GM06990 (cell line): Measurements from ENCODE around the gene PLBD2.

ENCODE experiments used
- DNase-seq: peaks from one replicate; pipeline ENCODE4 v3.0.0-alpha.2; 2011; ENCODE audit not compliant: insufficient read length; ENCODE audit errors: extremely low read depth
- H3K27me3 ChIP-seq: replicated peaks from 2 replicates; pipeline ENCODE4 v1.6.0; 2011; ENCODE audit warnings: low read length; ENCODE audit not compliant: control insufficient read depth, insufficient read depth
- H3K36me3 ChIP-seq: 2 replicates; pipeline ENCODE4 v1.5.1; 2011; ENCODE audit warnings: low read length; ENCODE audit not compliant: control insufficient read depth, insufficient read depth
- H3K4me3 ChIP-seq: replicated peaks from 2 replicates; pipeline ENCODE4 v1.5.1; 2011; ENCODE audit warnings: low read depth, mild to moderate bottlenecking, control low read depth, low read length
- TF ChIP-seq, protein P1 (sequence below): IDR thresholded peaks from 2 replicates; pipeline ENCODE4 v1.5.1; 2011; ENCODE audit warnings: low read length, control low read depth, mild to moderate bottlenecking, inconsistent platforms; ENCODE audit not compliant: insufficient read depth, poor library complexity, severe bottlenecking

The PLBD2 gene

DNA sequence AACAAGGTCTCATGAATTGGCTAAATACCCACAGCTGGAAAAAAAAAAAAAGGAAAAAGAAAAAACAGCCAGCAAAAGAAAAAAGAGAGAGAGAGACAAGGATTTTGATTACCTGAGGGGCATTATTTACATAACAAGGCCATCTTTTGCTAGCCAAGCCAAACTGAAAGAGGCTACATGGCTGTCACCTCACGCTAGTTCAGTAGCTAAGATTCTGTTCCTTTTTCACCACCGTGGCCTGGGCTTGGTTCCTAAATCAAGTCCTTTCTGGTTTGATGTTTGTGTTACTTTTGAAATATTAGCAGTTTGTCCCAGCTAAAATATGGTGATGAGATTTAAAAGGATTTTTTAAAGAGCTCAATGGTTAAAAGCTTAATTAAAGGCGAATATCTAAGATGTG, 47.3 kb downstream of the PLBD2 start:
- no peak overlapping the region for H3K4me3 ChIP-seq
- H3K36me3 ChIP-seq: no peaks in the 10 kb centered on the region
- DNase-seq: no peak
- TF ChIP-seq, protein P1, sequence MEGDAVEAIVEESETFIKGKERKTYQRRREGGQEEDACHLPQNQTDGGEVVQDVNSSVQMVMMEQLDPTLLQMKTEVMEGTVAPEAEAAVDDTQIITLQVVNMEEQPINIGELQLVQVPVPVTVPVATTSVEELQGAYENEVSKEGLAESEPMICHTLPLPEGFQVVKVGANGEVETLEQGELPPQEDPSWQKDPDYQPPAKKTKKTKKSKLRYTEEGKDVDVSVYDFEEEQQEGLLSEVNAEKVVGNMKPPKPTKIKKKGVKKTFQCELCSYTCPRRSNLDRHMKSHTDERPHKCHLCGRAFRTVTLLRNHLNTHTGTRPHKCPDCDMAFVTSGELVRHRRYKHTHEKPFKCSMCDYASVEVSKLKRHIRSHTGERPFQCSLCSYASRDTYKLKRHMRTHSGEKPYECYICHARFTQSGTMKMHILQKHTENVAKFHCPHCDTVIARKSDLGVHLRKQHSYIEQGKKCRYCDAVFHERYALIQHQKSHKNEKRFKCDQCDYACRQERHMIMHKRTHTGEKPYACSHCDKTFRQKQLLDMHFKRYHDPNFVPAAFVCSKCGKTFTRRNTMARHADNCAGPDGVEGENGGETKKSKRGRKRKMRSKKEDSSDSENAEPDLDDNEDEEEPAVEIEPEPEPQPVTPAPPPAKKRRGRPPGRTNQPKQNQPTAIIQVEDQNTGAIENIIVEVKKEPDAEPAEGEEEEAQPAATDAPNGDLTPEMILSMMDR: no peak
- no peaks in the 10 kb centered on the region for H3K27me3 ChIP-seq

DNA sequence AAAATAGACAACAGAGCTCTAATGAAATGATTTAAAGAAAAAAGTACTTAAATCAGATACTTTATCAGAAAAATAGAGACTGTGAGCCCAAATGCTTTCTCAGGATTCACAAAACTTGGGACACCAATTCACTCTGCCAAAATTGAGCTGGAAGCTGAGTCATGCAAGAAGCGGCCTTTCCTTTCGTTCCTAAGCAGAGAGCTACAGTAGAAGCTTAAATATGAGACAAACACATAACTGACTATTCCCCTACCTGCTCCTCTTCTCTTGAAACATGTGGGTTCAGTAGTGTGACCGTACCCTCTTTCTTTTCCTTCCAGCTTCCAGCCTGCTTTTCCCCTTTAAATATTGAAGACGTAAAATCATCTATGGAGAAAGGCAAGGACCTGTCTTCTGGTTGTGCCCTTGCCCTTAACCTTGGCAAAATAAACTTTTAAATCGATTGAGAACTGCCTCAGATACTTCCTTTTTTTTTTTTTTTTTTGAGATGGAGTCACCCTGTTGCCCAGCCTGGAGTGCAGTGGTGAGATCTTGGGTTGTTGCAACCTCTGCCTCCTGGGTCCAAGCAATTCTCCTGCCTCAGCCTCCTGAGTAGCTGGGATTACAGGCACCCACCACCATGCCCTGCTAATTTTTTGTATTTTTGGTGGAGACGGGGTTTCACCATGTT, 49.7 kb downstream of the PLBD2 start:
- no peak for DNase-seq
- Histone ChIP-seq H3K36me3 (no peaks in the 10 kb centered on the region), H3K27me3 (no peaks in the 10 kb centered on the region; the same call in 1 of the 2 replicates), H3K4me3 (no peak overlapping the region)
- TF ChIP-seq, protein P1: no peak

DNA sequence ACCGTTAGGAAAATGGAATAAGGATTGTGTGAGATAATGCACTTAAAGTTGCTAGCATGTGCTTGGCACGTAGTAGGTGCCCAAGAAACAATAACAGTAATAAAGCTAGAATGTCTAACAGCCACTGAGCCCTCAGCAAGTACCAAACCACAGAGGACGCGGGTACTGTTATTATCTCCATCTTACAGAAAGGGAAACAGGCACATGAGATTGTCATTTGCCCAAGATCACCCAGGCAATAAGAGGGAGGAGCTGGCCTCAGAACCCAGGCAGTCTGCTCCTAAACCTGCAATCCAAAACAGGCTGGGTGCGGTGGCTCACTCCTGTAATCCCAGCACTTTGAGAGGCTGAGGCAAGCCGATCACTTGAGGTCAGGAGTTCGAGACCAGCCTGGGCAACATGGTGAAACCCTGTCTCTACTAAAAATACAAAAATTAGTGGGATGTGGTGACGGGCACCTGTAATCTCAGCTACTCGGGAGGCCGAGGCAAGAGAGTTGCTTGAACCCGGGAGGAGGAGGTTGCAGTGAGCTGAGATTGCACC, 50.4 kb downstream of the PLBD2 start:
- no peaks in the 10 kb centered on the region; the same call in 1 of the 2 replicates for H3K27me3 ChIP-seq
- no peaks in the 10 kb centered on the region for H3K36me3 ChIP-seq
- TF ChIP-seq, protein P1: no peak
- no peak for DNase-seq
- no peak overlapping the region for H3K4me3 ChIP-seq

DNA sequence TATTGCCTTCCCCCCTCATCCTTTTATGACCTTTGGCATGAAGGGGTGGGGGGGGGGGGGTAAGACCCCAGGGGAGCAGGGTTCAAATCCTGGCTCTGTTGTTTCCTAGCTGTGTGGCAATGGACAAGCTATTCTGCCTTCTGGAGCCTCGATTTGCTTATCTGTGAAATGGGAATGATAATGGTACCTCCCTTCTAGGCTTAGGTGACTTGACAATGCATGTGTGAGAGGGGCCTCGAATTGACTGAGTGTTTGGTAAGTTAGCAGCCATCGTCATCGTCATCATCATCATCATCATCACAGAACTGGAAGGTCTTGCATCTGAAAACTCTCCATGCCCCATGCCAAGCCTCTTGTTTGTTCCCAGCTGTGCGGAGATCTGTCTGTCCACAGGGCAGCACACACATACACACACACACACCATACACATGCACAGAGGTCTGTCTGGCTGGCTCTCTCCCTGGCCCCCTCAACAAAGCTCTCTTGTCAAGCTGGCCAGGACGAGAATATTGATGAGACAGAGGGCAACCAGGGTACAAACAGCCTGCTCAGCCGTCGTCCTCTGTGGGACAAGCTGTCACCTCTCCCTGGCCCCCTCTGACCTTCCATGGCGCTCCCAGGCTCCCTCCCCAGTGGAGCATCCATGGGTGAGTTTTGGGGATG, 51.2 kb downstream of the PLBD2 start:
- TF ChIP-seq, protein P1: no peak
- no peak overlapping the region for H3K4me3 ChIP-seq
- no peak for DNase-seq
- no peaks in the 10 kb centered on the region; the same call in 1 of the 2 replicates for H3K27me3 ChIP-seq
- no peaks in the 10 kb centered on the region for H3K36me3 ChIP-seq

DNA sequence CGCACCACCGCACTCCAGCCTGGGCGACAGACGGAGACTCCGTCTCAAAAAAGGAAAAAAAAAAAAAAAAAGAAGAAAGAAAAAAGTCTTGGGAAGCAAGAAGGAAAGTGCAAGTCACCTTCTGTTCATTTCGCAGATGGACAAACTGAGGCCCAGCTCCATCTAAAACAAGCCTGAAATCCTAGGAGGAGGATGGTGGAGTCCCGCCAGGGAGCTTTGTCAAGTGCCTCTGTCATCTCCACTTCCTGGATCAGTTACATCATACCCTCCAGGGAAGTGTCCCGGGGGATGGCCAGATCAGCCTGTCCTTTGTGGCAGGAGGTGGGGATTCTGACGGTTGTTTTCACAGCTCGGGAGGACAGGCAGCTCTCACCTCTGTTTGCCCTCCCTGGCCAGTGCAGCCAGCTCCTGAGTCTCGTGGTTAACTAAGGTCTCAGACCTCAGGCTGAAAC, 55.1 kb downstream of the PLBD2 start:
- Histone ChIP-seq H3K4me3 (no peak overlapping the region), H3K27me3 (no peaks in the 10 kb centered on the region; the same call in none of the 2 replicates), H3K36me3 (no peaks in the 10 kb centered on the region)
- TF ChIP-seq, protein P1: no peak
- no peak for DNase-seq
